Body of pancreas (tissue), 4 donors: ENCODE measurements around the gene SYK. TPM values are rescaled to one million over a fixed set of nuclear protein-coding genes. Genes with fewer than 3 reads are reported as not detected.
A peak's percentile ranks its signal among the peaks of the same experiment; 100 is the strongest.

Experiments
- ATAC-seq: fragments of 150-250 bp; one replicate; pipeline ENCODE4 v1.9.1; 2016
- DNase-seq, 4 donors: peaks; one replicate each; pipeline ENCODE4 v3.0.0-alpha.2; 2019
- H3K27ac ChIP-seq, 4 donors: fragments of 200-600 bp; sonication (generic); 1 replicate in 3 of 4; 2 replicates in 1 of 4; pipeline versions ENCODE4 v1.5.1 to v1.6.1; 2016 to 2019; ENCODE audit warnings: mild to moderate bottlenecking in 1 of 4, mixed read lengths in 1 of 4, moderate library complexity in 1 of 4
- H3K27me3 ChIP-seq, 2 donors: fragments of 200-600 bp; sonication (generic); one replicate each; pipeline ENCODE4 v1.6.0; 2016; ENCODE audit warnings: mild to moderate bottlenecking in 1 of 2
- H3K36me3 ChIP-seq, 2 donors: fragments of 200-600 bp; sonication (generic); replicated peaks in 1 of 2; 2 replicates each; pipeline ENCODE4 v1.5.1; 2016; ENCODE audit warnings: low read depth in 2 of 2; ENCODE audit not compliant: insufficient read depth in 1 of 2
- H3K4me1 ChIP-seq: fragments of 200-600 bp; sonication (generic); one replicate; pipeline ENCODE4 v1.6.0; 2016
- H3K4me3 ChIP-seq, 2 donors: fragments of 200-600 bp; sonication (generic); 1 replicate in 1 of 2; 2 replicates in 1 of 2; pipeline ENCODE4 v1.5.1; 2016 to 2019
- H3K9me3 ChIP-seq, 3 donors: fragments of 200-600 bp; sonication (generic); 1 replicate in 2 of 3; 2 replicates in 1 of 3; pipeline ENCODE4 v1.5.1; 2016
- POLR2A ChIP-seq, 3 donors: fragments of 450-650 bp; IDR thresholded peaks; one replicate each; pipeline ENCODE4 v1.6.1; 2016; ENCODE audit warnings: antibody characterized with exemption in 3 of 3, mild to moderate bottlenecking in 2 of 3
- WGBS, 2 donors: methylation state at CpG; one replicate each; pipeline ENCODE4 v1.1.5; 2017; 5-methylcytosine and 5-hydroxymethylcytosine counted together
- intact Hi-C: fragments of 100-400 bp; cut with DNase I; formaldehyde crosslinking; loops from one replicate; pipeline ENCODE4 v1.15.1; 2023
- total RNA-seq, 2 donors: library from RNA; depleted of rRNA; stranded (reverse); fragments of >200 nt; gene quantifications; one replicate each; pipeline ENCODE4 v1.1.0, GENCODE V29; 2016
- TF ChIP-seq, protein P1 (sequence below), 7 experiments: fragments of 450-650 bp in 4 of 7; fragments of 200-600 bp in 3 of 7; sonication (generic) in 3 of 7; IDR thresholded peaks; one replicate each; pipeline ENCODE4 v1.5.1; 2016 to 2019; ENCODE audit warnings: antibody characterized with exemption in 7 of 7

The SYK gene
- total RNA-seq, 2 donors from 2014 or later: 10.5 to 11.2 TPM

GRCh38 chr9:90869361-90869760 lies 67.7 kb downstream of the SYK start:
- H3K4me3 ChIP-seq: no peak overlapping the region
- TF ChIP-seq, protein P1, sequence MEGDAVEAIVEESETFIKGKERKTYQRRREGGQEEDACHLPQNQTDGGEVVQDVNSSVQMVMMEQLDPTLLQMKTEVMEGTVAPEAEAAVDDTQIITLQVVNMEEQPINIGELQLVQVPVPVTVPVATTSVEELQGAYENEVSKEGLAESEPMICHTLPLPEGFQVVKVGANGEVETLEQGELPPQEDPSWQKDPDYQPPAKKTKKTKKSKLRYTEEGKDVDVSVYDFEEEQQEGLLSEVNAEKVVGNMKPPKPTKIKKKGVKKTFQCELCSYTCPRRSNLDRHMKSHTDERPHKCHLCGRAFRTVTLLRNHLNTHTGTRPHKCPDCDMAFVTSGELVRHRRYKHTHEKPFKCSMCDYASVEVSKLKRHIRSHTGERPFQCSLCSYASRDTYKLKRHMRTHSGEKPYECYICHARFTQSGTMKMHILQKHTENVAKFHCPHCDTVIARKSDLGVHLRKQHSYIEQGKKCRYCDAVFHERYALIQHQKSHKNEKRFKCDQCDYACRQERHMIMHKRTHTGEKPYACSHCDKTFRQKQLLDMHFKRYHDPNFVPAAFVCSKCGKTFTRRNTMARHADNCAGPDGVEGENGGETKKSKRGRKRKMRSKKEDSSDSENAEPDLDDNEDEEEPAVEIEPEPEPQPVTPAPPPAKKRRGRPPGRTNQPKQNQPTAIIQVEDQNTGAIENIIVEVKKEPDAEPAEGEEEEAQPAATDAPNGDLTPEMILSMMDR (IDR thresholded peaks at IDR 0.05): no peak
- no peak for TF ChIP-seq POLR2A (IDR thresholded peaks at IDR 0.05)
- H3K4me1 ChIP-seq: no peaks in the 10 kb centered on the region
- no peak overlapping the region for H3K27ac ChIP-seq
- DNase-seq: no peak
- ATAC-seq: no peak
- H3K9me3 ChIP-seq: no peaks in the 10 kb centered on the region
- intact Hi-C loops: no loop called here
- H3K27me3 ChIP-seq: no peaks in the 10 kb centered on the region
- peaks cover 0 to 6% of the 10 kb centered on the region in 2 donors for H3K36me3 ChIP-seq

GRCh38 chr9:90870621-90871326 lies 69.2 kb downstream of the SYK start:
- no peak for TF ChIP-seq POLR2A (IDR thresholded peaks at IDR 0.05)
- TF ChIP-seq, protein P1 (IDR thresholded peaks at IDR 0.05): peak; percentile 71 to 89 (median 80)
- Histone ChIP-seq H3K36me3 (peaks cover 0 to 12% of the 10 kb centered on the region in 2 donors), H3K27me3 (no peaks in the 10 kb centered on the region), H3K27ac (no peak overlapping the region), H3K4me1 (no peaks in the 10 kb centered on the region), H3K4me3 (no peak overlapping the region), H3K9me3 (no peaks in the 10 kb centered on the region)
- WGBS, 2 donors: 9 to 14% methylated on average over 4 of the region's 4 CpGs
- peak; percentile 43 to 58 (median 50) for DNase-seq
- intact Hi-C loops: loop anchor here (5.0 kb wide), 1 partner anchor 728 kb away; no protein-coding TSS in a partner anchor
- peak; percentile 38 for ATAC-seq

DNA sequence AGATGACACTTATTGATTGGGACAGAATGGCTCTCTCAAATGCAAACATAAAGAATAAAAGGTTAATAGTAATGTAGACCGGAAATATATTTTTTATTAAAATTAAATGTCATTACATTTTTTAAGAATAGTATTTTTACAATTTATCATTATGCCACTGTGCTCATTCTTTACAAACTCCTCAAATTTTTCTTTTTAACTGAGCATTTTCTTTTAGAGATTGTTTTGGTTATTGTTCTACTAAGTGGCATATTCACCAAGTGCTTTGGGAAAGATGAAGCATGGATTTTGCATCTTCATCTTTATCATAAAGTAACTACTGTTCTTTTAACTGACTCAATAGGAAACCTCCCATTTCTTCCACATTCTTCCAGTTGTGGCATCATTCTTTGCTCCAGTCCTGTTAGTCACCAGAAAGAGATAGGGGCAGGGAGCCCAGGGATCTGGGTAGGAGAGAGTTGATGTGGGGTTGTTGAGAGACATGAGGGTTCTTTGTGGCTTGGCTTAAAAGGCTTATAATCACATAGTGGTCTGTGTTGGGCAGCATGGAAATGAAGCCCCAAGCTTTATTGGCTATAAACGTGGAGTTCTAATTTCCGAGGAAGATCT lies 69.8 kb downstream of the SYK start:
- no peak for TF ChIP-seq POLR2A (IDR thresholded peaks at IDR 0.05)
- TF ChIP-seq, protein P1 (IDR thresholded peaks at IDR 0.05): no peak
- Histone ChIP-seq H3K27ac (no peak overlapping the region), H3K36me3 (peaks cover 0 to 12% of the 10 kb centered on the region in 2 donors), H3K27me3 (no peaks in the 10 kb centered on the region), H3K4me3 (no peak overlapping the region), H3K4me1 (no peaks in the 10 kb centered on the region), H3K9me3 (no peaks in the 10 kb centered on the region)
- intact Hi-C loops: loop anchor here (5.0 kb wide), 1 partner anchor 729 kb away; no protein-coding TSS in a partner anchor
- DNase-seq: no peak
- WGBS, 2 donors: 61 to 63% methylated on average over 3 of the region's 3 CpGs
- ATAC-seq: no peak

DNA sequence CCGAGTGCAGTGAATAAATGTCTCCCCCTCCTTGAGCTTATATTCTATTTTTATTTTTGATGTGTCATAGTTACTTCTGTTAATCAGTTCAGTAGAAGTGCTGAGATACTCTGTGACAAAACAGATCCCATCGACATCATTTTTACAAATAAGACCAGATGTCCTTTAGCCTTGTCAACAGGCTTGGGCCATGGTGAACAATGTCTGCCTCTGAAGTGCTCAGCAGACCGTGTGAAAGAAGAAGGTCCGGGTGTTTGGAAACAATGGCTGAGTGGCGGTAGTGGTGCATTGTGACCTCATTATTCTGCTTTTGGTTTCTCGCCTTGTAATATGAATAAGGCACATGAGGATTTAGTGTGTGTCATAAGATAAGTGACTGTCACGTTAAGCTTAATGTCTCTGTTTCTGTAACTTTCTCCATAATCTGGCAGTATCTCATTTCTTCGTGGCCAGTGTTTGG lies 71.2 kb downstream of the SYK start:
- Histone ChIP-seq H3K4me3 (no peak overlapping the region), H3K36me3 (peaks cover 0 to 10% of the 10 kb centered on the region in 2 donors), H3K27ac (no peak overlapping the region), H3K9me3 (no peaks in the 10 kb centered on the region), H3K4me1 (no peaks in the 10 kb centered on the region), H3K27me3 (no peaks in the 10 kb centered on the region)
- 77 to 79% methylated on average over 8 of the region's 8 CpGs for WGBS, 2 donors
- TF ChIP-seq, protein P1 (IDR thresholded peaks at IDR 0.05): no peak
- intact Hi-C loops: loop anchor here (5.0 kb wide), 1 partner anchor 731 kb away; no protein-coding TSS in a partner anchor
- no peak for DNase-seq
- ATAC-seq: no peak
